Measurements from ENCODE around the gene LRSAM1. TPM values are rescaled to one million over a fixed set of nuclear protein-coding genes. Genes with fewer than 3 reads are reported as not detected.
A peak's percentile ranks its signal among the peaks of the same experiment; 100 is the strongest.

The LRSAM1 gene
- total RNA-seq, 1 donor from 2014 or later: 27.5 TPM

DNA sequence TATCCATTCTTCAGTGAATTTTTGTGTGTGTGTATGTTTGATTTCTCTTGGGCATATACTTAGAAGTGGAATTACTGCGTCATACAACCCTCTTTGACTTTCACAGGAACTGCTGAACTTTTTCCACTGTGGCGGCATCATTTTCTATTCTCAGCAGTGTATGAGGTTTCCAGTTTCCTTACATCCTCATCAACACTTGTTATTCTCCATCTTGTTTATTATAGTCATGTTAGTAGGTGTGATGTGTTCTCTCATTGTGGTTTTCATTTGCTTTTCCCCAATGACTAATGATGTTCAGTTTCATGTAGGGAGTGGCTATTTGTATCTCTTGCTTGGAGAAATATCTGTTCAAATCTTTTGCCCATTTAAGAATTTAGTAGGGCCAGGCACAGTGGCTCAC lies 24.6 kb upstream of the LRSAM1 start:
- no peak for DNase-seq (ENCODE audit: low spot score)
- H3K4me3 Mint-ChIP-seq (ENCODE audit: unreplicated experiment): peak overlapping the region; percentile 32
- H3K4me1 Mint-ChIP-seq (ENCODE audit: low read depth): peaks cover 39% of the 10 kb centered on the region
- no peaks in the 10 kb centered on the region for H3K9me3 Mint-ChIP-seq (ENCODE audit: low read depth)
- H3K27ac Mint-ChIP-seq (ENCODE audit: unreplicated experiment): no peak overlapping the region
- TF ChIP-seq, protein P1, sequence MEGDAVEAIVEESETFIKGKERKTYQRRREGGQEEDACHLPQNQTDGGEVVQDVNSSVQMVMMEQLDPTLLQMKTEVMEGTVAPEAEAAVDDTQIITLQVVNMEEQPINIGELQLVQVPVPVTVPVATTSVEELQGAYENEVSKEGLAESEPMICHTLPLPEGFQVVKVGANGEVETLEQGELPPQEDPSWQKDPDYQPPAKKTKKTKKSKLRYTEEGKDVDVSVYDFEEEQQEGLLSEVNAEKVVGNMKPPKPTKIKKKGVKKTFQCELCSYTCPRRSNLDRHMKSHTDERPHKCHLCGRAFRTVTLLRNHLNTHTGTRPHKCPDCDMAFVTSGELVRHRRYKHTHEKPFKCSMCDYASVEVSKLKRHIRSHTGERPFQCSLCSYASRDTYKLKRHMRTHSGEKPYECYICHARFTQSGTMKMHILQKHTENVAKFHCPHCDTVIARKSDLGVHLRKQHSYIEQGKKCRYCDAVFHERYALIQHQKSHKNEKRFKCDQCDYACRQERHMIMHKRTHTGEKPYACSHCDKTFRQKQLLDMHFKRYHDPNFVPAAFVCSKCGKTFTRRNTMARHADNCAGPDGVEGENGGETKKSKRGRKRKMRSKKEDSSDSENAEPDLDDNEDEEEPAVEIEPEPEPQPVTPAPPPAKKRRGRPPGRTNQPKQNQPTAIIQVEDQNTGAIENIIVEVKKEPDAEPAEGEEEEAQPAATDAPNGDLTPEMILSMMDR (IDR thresholded peaks at IDR 0.05): no peak
- H3K27me3 Mint-ChIP-seq (ENCODE audit: low read depth): no peaks in the 10 kb centered on the region
- H3K36me3 Mint-ChIP-seq (ENCODE audit: low read depth): peaks cover 14% of the 10 kb centered on the region

DNA sequence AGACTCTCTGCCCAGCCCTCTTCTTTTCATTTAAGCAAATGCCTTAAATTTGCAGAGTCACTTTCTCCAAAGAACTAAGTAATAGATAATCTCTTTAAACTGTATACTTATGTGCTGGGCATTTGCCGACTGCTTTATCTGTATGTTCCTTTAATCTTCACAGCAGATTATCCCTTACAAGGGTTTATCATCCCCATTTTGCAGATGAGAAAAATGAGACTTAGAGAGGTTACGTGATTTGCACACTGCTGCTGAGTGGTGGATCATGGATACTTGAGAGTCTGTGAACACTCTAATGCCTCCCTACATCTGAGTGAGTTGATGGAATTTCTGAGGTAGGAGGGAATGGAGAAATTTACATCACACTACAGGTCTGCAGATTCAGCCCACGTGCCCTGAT lies 23.0 kb upstream of the LRSAM1 start:
- Mint-ChIP-seq H3K4me1 (ENCODE audit: low read depth) (peaks cover 29% of the 10 kb centered on the region), H3K27ac (ENCODE audit: unreplicated experiment) (no peak overlapping the region), H3K36me3 (ENCODE audit: low read depth) (peaks cover 17% of the 10 kb centered on the region), H3K9me3 (ENCODE audit: low read depth) (no peaks in the 10 kb centered on the region), H3K27me3 (ENCODE audit: low read depth) (no peaks in the 10 kb centered on the region), H3K4me3 (ENCODE audit: unreplicated experiment) (no peak overlapping the region)
- TF ChIP-seq, protein P1 (IDR thresholded peaks at IDR 0.05): no peak
- DNase-seq (ENCODE audit: low spot score): no peak

DNA sequence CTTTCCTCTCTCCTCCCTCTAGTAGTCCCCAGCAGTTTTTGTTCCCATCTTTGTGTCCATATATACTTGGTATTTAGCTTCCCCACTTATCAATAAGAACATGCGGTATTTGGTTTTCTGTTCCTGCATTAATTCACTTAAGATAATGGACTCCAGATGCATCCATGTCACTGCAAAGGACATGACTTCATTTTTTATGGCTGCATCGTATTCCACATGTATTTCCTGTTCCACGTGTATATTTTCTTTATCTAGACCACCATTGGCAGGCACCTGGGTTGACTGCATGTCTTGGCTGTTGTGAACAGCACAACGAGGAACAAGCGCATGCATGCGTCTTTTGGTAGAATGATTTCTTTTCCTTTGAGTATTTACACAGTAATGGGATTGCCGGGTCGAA lies 20.9 kb upstream of the LRSAM1 start:
- Mint-ChIP-seq H3K4me3 (ENCODE audit: unreplicated experiment) (no peak overlapping the region), H3K27me3 (ENCODE audit: low read depth) (no peaks in the 10 kb centered on the region), H3K4me1 (ENCODE audit: low read depth) (peaks cover 15% of the 10 kb centered on the region), H3K27ac (ENCODE audit: unreplicated experiment) (no peak overlapping the region), H3K36me3 (ENCODE audit: low read depth) (peaks cover 35% of the 10 kb centered on the region), H3K9me3 (ENCODE audit: low read depth) (no peaks in the 10 kb centered on the region)
- TF ChIP-seq, protein P1 (IDR thresholded peaks at IDR 0.05): no peak
- DNase-seq (ENCODE audit: low spot score): no peak

DNA sequence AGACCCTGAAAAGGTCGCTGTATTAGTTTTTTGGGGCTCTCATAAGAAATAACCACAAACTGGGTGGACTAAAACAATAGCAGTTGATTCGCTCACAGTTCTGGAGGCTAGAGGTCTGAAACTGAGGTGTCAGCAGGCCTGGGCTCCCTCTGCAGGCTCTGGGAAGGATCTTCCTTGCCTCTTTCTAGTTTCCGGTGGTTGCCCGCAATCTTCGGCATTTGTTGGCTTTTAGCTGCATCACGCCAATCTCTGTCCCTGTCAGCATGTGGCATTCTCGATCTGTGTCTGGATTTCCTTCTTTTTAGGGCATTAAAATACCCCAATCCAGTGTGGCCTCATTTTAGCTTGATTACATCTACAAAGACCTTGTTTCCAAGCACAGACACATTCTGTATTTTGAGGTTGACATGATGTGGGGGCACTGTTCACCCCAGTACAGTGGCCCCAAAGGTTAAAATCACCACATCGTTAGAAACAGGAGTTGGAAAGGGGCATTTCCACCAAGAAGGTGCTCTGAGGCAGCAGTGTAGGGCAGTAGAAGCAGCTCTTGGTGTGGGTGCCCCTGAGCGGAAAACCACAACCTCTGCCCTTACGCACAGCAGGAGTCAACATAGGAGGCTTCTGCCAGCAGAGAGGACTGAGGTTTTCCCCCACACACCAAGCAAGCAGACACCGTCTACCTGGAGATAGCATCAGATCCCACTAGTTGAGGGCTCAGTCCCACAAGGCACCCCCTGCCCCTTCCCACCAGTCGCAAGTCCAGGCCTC lies 13.6 kb upstream of the LRSAM1 start:
- Mint-ChIP-seq H3K36me3 (ENCODE audit: low read depth) (peaks cover 59% of the 10 kb centered on the region), H3K9me3 (ENCODE audit: low read depth) (no peaks in the 10 kb centered on the region), H3K27me3 (ENCODE audit: low read depth) (no peaks in the 10 kb centered on the region), H3K4me1 (ENCODE audit: low read depth) (no peaks in the 10 kb centered on the region), H3K27ac (ENCODE audit: unreplicated experiment) (no peak overlapping the region), H3K4me3 (ENCODE audit: unreplicated experiment) (no peak overlapping the region)
- no peak for DNase-seq (ENCODE audit: low spot score)
- TF ChIP-seq, protein P1 (IDR thresholded peaks at IDR 0.05): peak; percentile 31

DNA sequence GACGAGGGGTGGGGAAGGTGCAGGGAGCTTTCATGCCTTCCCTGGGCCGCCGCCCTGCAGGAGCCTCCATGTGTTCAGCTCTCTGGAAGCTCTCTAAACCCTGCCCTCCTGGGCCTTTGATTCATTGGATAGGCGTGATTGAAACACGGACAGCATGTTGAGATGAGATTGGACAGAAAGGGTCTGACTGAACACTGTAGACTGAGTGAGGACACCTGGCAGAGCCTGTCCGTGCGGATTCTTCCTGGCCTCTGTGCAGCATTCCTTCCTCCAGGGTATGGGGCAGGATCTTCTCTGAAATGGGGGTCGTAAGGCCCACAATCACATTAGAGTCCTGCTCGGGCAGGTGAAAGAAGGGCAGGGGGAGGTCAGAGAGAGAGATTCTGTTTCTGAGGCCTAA lies 12.9 kb upstream of the LRSAM1 start:
- Mint-ChIP-seq H3K9me3 (ENCODE audit: low read depth) (no peaks in the 10 kb centered on the region), H3K4me1 (ENCODE audit: low read depth) (no peaks in the 10 kb centered on the region), H3K4me3 (ENCODE audit: unreplicated experiment) (no peak overlapping the region), H3K27me3 (ENCODE audit: low read depth) (no peaks in the 10 kb centered on the region), H3K36me3 (ENCODE audit: low read depth) (peaks cover 62% of the 10 kb centered on the region), H3K27ac (ENCODE audit: unreplicated experiment) (no peak overlapping the region)
- no peak for DNase-seq (ENCODE audit: low spot score)
- TF ChIP-seq, protein P1 (IDR thresholded peaks at IDR 0.05): no peak

Data from chondrocyte (in vitro differentiated cells).